Suprapubic skin (tissue), 4 donors: Measurements from ENCODE around the gene TRPC4. TPM values are rescaled to one million over a fixed set of nuclear protein-coding genes. Genes with fewer than 3 reads are reported as not detected.

Experiments used
- DNase-seq, 2 donors: peaks; one replicate each; pipeline ENCODE4 v3.0.0-alpha.2; 2019; ENCODE audit warnings: low spot score in 2 of 2
- H3K27ac ChIP-seq: fragments of 200-600 bp; sonication (generic); one replicate; pipeline ENCODE4 v1.5.1; 2019
- H3K27me3 ChIP-seq: fragments of 200-600 bp; sonication (generic); one replicate; pipeline ENCODE4 v1.5.1; 2019
- H3K36me3 ChIP-seq: fragments of 200-600 bp; sonication (generic); one replicate; pipeline ENCODE4 v1.5.1; 2019
- H3K4me1 ChIP-seq: fragments of 200-600 bp; sonication (generic); one replicate; pipeline ENCODE4 v1.5.1; 2019
- H3K4me3 ChIP-seq: fragments of 200-600 bp; sonication (generic); one replicate; pipeline ENCODE4 v1.5.1; 2019; ENCODE audit warnings: mild to moderate bottlenecking
- H3K9me3 ChIP-seq: fragments of 200-600 bp; sonication (generic); one replicate; pipeline ENCODE4 v1.5.1; 2019
- CTCF ChIP-seq, 2 donors: fragments of 200-600 bp in 1 of 2; fragments of 450-650 bp in 1 of 2; sonication (generic) in 1 of 2; IDR thresholded peaks; one replicate each; pipeline ENCODE4 v1.5.1; 2016 to 2019; ENCODE audit warnings: antibody characterized with exemption in 2 of 2, mild to moderate bottlenecking in 1 of 2, moderate library complexity in 1 of 2
- EP300 ChIP-seq: sonication (generic); formaldehyde crosslinking; IDR thresholded peaks from one replicate; pipeline ENCODE4 v1.6.1; 2017; ENCODE audit warnings: antibody characterized with exemption
- POLR2A ChIP-seq, 2 donors: fragments of 450-650 bp; IDR thresholded peaks; one replicate each; pipeline ENCODE4 v1.6.1; 2017; ENCODE audit warnings: antibody characterized with exemption in 2 of 2, mild to moderate bottlenecking in 2 of 2, moderate library complexity in 2 of 2
- POLR2AphosphoS5 ChIP-seq, 3 donors: sonication (generic); formaldehyde crosslinking; IDR thresholded peaks; one replicate each; pipeline ENCODE4 v1.6.1; 2017; ENCODE audit warnings: antibody characterized with exemption in 3 of 3
- WGBS: methylation state at CpG from one replicate; pipeline ENCODE4 v1.1.5; 2018; 5-methylcytosine and 5-hydroxymethylcytosine counted together
- total RNA-seq, 4 donors: library from RNA; depleted of rRNA; stranded (reverse); fragments of >200 nt; gene quantifications; one replicate each; pipeline ENCODE4 v1.1.0, GENCODE V29; 2016

Gene TRPC4
- total RNA-seq, 4 donors from 2014 or later: 0.32 TPM; not detected in 3

- Histone ChIP-seq H3K4me3 (no peak overlapping the region), H3K36me3 (no peaks in the 10 kb centered on the region), H3K4me1 (no peaks in the 10 kb centered on the region), H3K27ac (no peak overlapping the region), H3K9me3 (no peaks in the 10 kb centered on the region), H3K27me3 (no peaks in the 10 kb centered on the region)
- 81% methylated on average over 1 of the region's 1 CpG for WGBS
- DNase-seq: no peak
- TF ChIP-seq POLR2AphosphoS5 (IDR thresholded peaks at IDR 0.05): no peak
These were observed 93.7 kb downstream of the TRPC4 start for GRCh38 chr13:37775871-37776270.

GRCh38 chr13:37772644-37773043 lies 96.9 kb downstream of the TRPC4 start:
- DNase-seq: no peak
- H3K36me3 ChIP-seq: no peaks in the 10 kb centered on the region
- no peaks in the 10 kb centered on the region for H3K9me3 ChIP-seq
- H3K27me3 ChIP-seq: no peaks in the 10 kb centered on the region
- H3K4me3 ChIP-seq: no peak overlapping the region
- WGBS: 70% methylated on average over 7 of the region's 7 CpGs
- no peak overlapping the region for H3K27ac ChIP-seq
- no peaks in the 10 kb centered on the region for H3K4me1 ChIP-seq
- TF ChIP-seq POLR2A (IDR thresholded peaks at IDR 0.05) (no peak), EP300 (no peak), CTCF (IDR thresholded peaks at IDR 0.05) (no peak), POLR2AphosphoS5 (IDR thresholded peaks at IDR 0.05) (no peak)

GRCh38 chr13:37769545-37769944 lies 100.0 kb downstream of the TRPC4 start:
- TF ChIP-seq CTCF (IDR thresholded peaks at IDR 0.05): no peak
- TF ChIP-seq POLR2AphosphoS5 (IDR thresholded peaks at IDR 0.05): no peak
- no peak for TF ChIP-seq POLR2A (IDR thresholded peaks at IDR 0.05)
- TF ChIP-seq EP300: no peak
- Histone ChIP-seq H3K4me1 (no peaks in the 10 kb centered on the region), H3K9me3 (no peaks in the 10 kb centered on the region), H3K27ac (no peak overlapping the region), H3K27me3 (no peaks in the 10 kb centered on the region), H3K4me3 (no peak overlapping the region), H3K36me3 (no peaks in the 10 kb centered on the region)
- WGBS: 90% methylated on average over 2 of the region's 2 CpGs
- DNase-seq: no peak

- no peaks in the 10 kb centered on the region for H3K4me1 ChIP-seq
These were observed 100.5 kb downstream of the TRPC4 start for GRCh38 chr13:37769078-37769477.

GRCh38 chr13:37766502-37766901 lies 103.1 kb downstream of the TRPC4 start:
- Histone ChIP-seq H3K4me1 (no peaks in the 10 kb centered on the region), H3K4me3 (no peak overlapping the region), H3K9me3 (no peaks in the 10 kb centered on the region), H3K27ac (no peak overlapping the region), H3K27me3 (no peaks in the 10 kb centered on the region), H3K36me3 (no peaks in the 10 kb centered on the region)
- no peak for TF ChIP-seq POLR2AphosphoS5 (IDR thresholded peaks at IDR 0.05)
- TF ChIP-seq CTCF (IDR thresholded peaks at IDR 0.05): no peak
- no peak for TF ChIP-seq POLR2A (IDR thresholded peaks at IDR 0.05)
- TF ChIP-seq EP300: no peak
- 88% methylated on average over 3 of the region's 3 CpGs for WGBS
- no peak for DNase-seq

More at GRCh38 chr13:37769078-37769477, 100.5 kb downstream of the TRPC4 start:
- 59% methylated on average over 2 of the region's 2 CpGs for WGBS
- Histone ChIP-seq H3K9me3 (no peaks in the 10 kb centered on the region), H3K36me3 (no peaks in the 10 kb centered on the region), H3K27me3 (no peaks in the 10 kb centered on the region), H3K27ac (no peak overlapping the region), H3K4me3 (no peak overlapping the region)
- DNase-seq: no peak
- TF ChIP-seq EP300: no peak
- TF ChIP-seq POLR2AphosphoS5 (IDR thresholded peaks at IDR 0.05): no peak
- TF ChIP-seq POLR2A (IDR thresholded peaks at IDR 0.05): no peak
- no peak for TF ChIP-seq CTCF (IDR thresholded peaks at IDR 0.05)

- DNase-seq: no peak
- 94% methylated on average over 3 of the region's 3 CpGs for whole genome bisulfite sequencing
These were observed 114.2 kb downstream of the TRPC4 start for GRCh38 chr13:37755349-37755748.

More at GRCh38 chr13:37755349-37755748, 114.2 kb downstream of the TRPC4 start:
- H3K9me3 ChIP-seq: no peaks in the 10 kb centered on the region
- H3K27me3 ChIP-seq: no peaks in the 10 kb centered on the region
- H3K4me3 ChIP-seq: no peak overlapping the region
- H3K27ac ChIP-seq: no peak overlapping the region
- H3K4me1 ChIP-seq: no peaks in the 10 kb centered on the region
- no peaks in the 10 kb centered on the region for H3K36me3 ChIP-seq
- no peak for TF ChIP-seq CTCF (IDR thresholded peaks at IDR 0.05)
- no peak for TF ChIP-seq EP300
- TF ChIP-seq POLR2AphosphoS5 (IDR thresholded peaks at IDR 0.05): no peak
- TF ChIP-seq POLR2A (IDR thresholded peaks at IDR 0.05): no peak
